IMR-90 (cell line): Measurements from ENCODE around the gene BRF1. TPM values are rescaled to one million over a fixed set of nuclear protein-coding genes. Genes with fewer than 3 reads are reported as not detected.

Source experiments
- ATAC-seq: fragments of 200-7000 bp; cut with Tn5 transposase; 2 replicates; pipeline ENCODE4 v1.9.1; 2020; ENCODE audit warnings: low read depth, mild to moderate bottlenecking, moderate library complexity
- BruUV-seq: library from RNA; stranded (reverse); fragments of 400-500 nt; replicated peaks from 2 replicates; lab custom pipeline; 2021; lab: Mats Ljungman, UMichigan
- CTCF ChIA-PET: fragments of 300-600 bp; formaldehyde crosslinking; extraction: SDS; loops from one replicate; lab custom pipeline; 2021; ENCODE audit warnings: antibody characterized with exemption; lab: Yijun Ruan, JAX
- POLR2A ChIA-PET: fragments of 300-600 bp; sonication (Branson Sonifier 250); formaldehyde crosslinking; loops from one replicate; lab custom pipeline; 2022; ENCODE audit warnings: antibody characterized with exemption; ENCODE audit not compliant: unreplicated experiment; lab: Charles Lee
- DNase-seq: peaks from one replicate; pipeline ENCODE4 v3.0.0; 2013
- H2AFZ ChIP-seq: replicated peaks from 2 replicates; pipeline ENCODE3; 2013; ENCODE audit warnings: low read length, mild to moderate bottlenecking; ENCODE audit not compliant: poor library complexity
- H2AK5ac ChIP-seq: 2 replicates; pipeline ENCODE4 v1.6.1; 2013; ENCODE audit warnings: low read depth, low read length, inconsistent platforms
- H2AK9ac ChIP-seq: replicated peaks from 2 replicates; pipeline ENCODE3; 2013; ENCODE audit warnings: mild to moderate bottlenecking, low read depth, low read length, moderate library complexity; ENCODE audit not compliant: poor library complexity
- H2BK120ac ChIP-seq: 2 replicates; pipeline ENCODE4 v1.6.1; 2013; ENCODE audit warnings: low read depth, low read length, inconsistent platforms
- H2BK15ac ChIP-seq: 3 replicates; pipeline ENCODE4 v1.6.1; 2013; ENCODE audit warnings: low read depth, low read length, inconsistent platforms
- H2BK20ac ChIP-seq: 2 replicates; pipeline ENCODE4 v1.6.1; 2013; ENCODE audit warnings: low read depth, mild to moderate bottlenecking, inconsistent platforms, low read length, moderate library complexity
- H2BK5ac ChIP-seq: 2 replicates; pipeline ENCODE4 v1.6.1; 2013; ENCODE audit warnings: mild to moderate bottlenecking, low read depth, low read length, inconsistent platforms; ENCODE audit not compliant: poor library complexity, severe bottlenecking
- H3K14ac ChIP-seq: replicated peaks from 2 replicates; pipeline ENCODE4 v1.6.1; 2013; ENCODE audit warnings: low read depth, low read length, inconsistent platforms
- H3K18ac ChIP-seq: 2 replicates; pipeline ENCODE4 v1.6.1; 2013; ENCODE audit warnings: low read depth, low read length, control low read depth
- H3K23ac ChIP-seq: 2 replicates; pipeline ENCODE4 v1.6.1; 2013; ENCODE audit warnings: low read depth, low read length, inconsistent platforms
- H3K27ac ChIP-seq: 2 replicates; pipeline ENCODE4 v1.5.1; 2013; ENCODE audit warnings: mild to moderate bottlenecking, control low read depth, low read length; ENCODE audit not compliant: insufficient read depth
- H3K27me3 ChIP-seq: 2 replicates; pipeline ENCODE4 v1.6.1; 2013; ENCODE audit warnings: low read length; ENCODE audit not compliant: control insufficient read depth, insufficient read depth
- H3K36me3 ChIP-seq: 2 replicates; pipeline ENCODE4 v1.6.1; 2013; ENCODE audit warnings: low read length, mixed read lengths; ENCODE audit not compliant: control insufficient read depth, insufficient read depth
- H3K4ac ChIP-seq: 2 replicates; pipeline ENCODE4 v1.6.1; 2013; ENCODE audit warnings: low read depth, low read length, inconsistent platforms
- H3K4me1 ChIP-seq: 2 replicates; pipeline ENCODE4 v1.6.1; 2013; ENCODE audit warnings: low read length, mixed read lengths; ENCODE audit not compliant: control insufficient read depth, insufficient read depth
- H3K4me2 ChIP-seq: 2 replicates; pipeline ENCODE4 v1.6.1; 2013; ENCODE audit warnings: low read depth, mild to moderate bottlenecking, control low read depth, low read length, moderate library complexity
- H3K4me3 ChIP-seq: 2 replicates; pipeline ENCODE4 v1.5.1; 2013; ENCODE audit warnings: low read depth, mild to moderate bottlenecking, control low read depth, low read length, moderate library complexity; ENCODE audit not compliant: insufficient read depth
- H3K56ac ChIP-seq: 2 replicates; pipeline ENCODE4 v1.6.1; 2013; ENCODE audit warnings: low read length, inconsistent platforms; ENCODE audit not compliant: insufficient read depth; ENCODE audit errors: extremely low read depth
- H3K79me1 ChIP-seq, 2 experiments: 2 replicates each; pipeline ENCODE4 v1.6.1; 2013; ENCODE audit warnings: low read length in 2 of 2, inconsistent platforms in 1 of 2, low read depth in 1 of 2
- H3K9ac ChIP-seq: 2 replicates; pipeline ENCODE4 v1.6.1; 2013; ENCODE audit warnings: low read depth, low read length, control low read depth
- H3K9me1 ChIP-seq: 2 replicates; pipeline ENCODE4 v1.6.1; 2013; ENCODE audit warnings: low read length, inconsistent platforms; ENCODE audit not compliant: insufficient read depth
- H3K9me3 ChIP-seq: 2 replicates; pipeline ENCODE4 v1.6.1; 2013; ENCODE audit warnings: low read length; ENCODE audit not compliant: control insufficient read depth, insufficient read depth
- H4K20me1 ChIP-seq: 2 replicates; pipeline ENCODE4 v1.6.1; 2013; ENCODE audit warnings: low read length, inconsistent platforms; ENCODE audit not compliant: insufficient read depth
- H4K5ac ChIP-seq: 2 replicates; pipeline ENCODE4 v1.6.1; 2013; ENCODE audit warnings: mild to moderate bottlenecking, low read depth, low read length, control low read depth
- H4K8ac ChIP-seq, 2 experiments: 2 replicates each; pipeline ENCODE4 v1.6.1; 2013; ENCODE audit warnings: low read depth in 2 of 2, low read length in 2 of 2, control low read depth in 1 of 2, inconsistent platforms in 1 of 2
- H4K91ac ChIP-seq: 2 replicates; pipeline ENCODE4 v1.6.1; 2013; ENCODE audit warnings: low read depth, low read length, inconsistent platforms; ENCODE audit not compliant: insufficient read depth
- BHLHE40 ChIP-seq: fragments of 150-350 bp; IDR thresholded peaks from 2 replicates; pipeline ENCODE4 v1.6.1; 2016; ENCODE audit warnings: mild to moderate bottlenecking, low read depth, low read length
- CEBPB ChIP-seq: IDR thresholded peaks from 2 replicates; pipeline ENCODE4 v1.6.1; 2012; ENCODE audit warnings: low read depth, low read length, improper control_type of control experiment
- FOS ChIP-seq: fragments of 150-350 bp; IDR thresholded peaks from 2 replicates; pipeline ENCODE4 v1.6.1; 2016; ENCODE audit warnings: low read depth, low read length
- MAFK ChIP-seq: IDR thresholded peaks from 2 replicates; pipeline ENCODE4 v1.6.1; 2012; ENCODE audit warnings: low read depth, low read length, improper control_type of control experiment
- MAZ ChIP-seq: IDR thresholded peaks from 2 replicates; pipeline ENCODE4 v1.6.1; 2012; ENCODE audit warnings: low read depth, mild to moderate bottlenecking, low read length, improper control_type of control experiment, moderate library complexity, borderline replicate concordance
- POLR2A ChIP-seq: IDR thresholded peaks from 2 replicates; pipeline ENCODE4 v1.6.1; 2012; ENCODE audit warnings: mild to moderate bottlenecking, low read depth, low read length
- RCOR1 ChIP-seq: IDR thresholded peaks from 2 replicates; pipeline ENCODE4 v1.6.1; 2012; ENCODE audit warnings: mild to moderate bottlenecking, low read length, improper control_type of control experiment; ENCODE audit not compliant: insufficient replicate concordance
- RFX5 ChIP-seq: IDR thresholded peaks from 2 replicates; pipeline ENCODE4 v1.8.0; 2012; ENCODE audit warnings: low read depth, mild to moderate bottlenecking, low read length, moderate library complexity
- SMC3 ChIP-seq: fragments of 150-350 bp; IDR thresholded peaks from 2 replicates; pipeline ENCODE4 v1.6.1; 2016; ENCODE audit warnings: low read depth, mild to moderate bottlenecking, antibody characterized with exemption, low read length, moderate library complexity
- WGBS, 2 experiments: methylation state at CpG; one replicate each; pipeline versions ENCODE4 v1.1.5 to v1.1.7; 2013; ENCODE audit warnings: missing lambda C conversion rate in 2 of 2; ENCODE audit not compliant: insufficient read length in 1 of 2; ENCODE audit errors: extremely low coverage in 2 of 2; 5-methylcytosine and 5-hydroxymethylcytosine counted together
- dilution Hi-C: fragments of 300-500 bp; cut with HindIII; formaldehyde crosslinking; loops from one replicate; pipeline ENCODE4 v1.14.3; 2018; ENCODE audit warnings: low sequenced_read_pairs; ENCODE audit not compliant: unreplicated experiment
- in situ Hi-C: fragments of 300-500 bp; cut with MboI; formaldehyde crosslinking; loops from 3 replicates; pipeline ENCODE4 v1.14.3; 2019; ENCODE audit warnings: low sequenced_read_pairs, inconsistent platforms, mixed read lengths
- intact Hi-C: fragments of 100-400 bp; cut with micrococcal nuclease; formaldehyde crosslinking; loops from 2 replicates; pipeline ENCODE4 v1.10.0; 2022
- polyA plus RNA-seq, 3 experiments: library from polyadenylated mRNA; depleted of rRNA; stranded (reverse); fragments of >200 nt; gene quantifications; 2 replicates each; pipeline ENCODE4 v1.2.3, GENCODE V29; 2012; ENCODE audit warnings: low replicate concordance in 1 of 3
- total RNA-seq: library from RNA; depleted of rRNA; stranded (reverse); fragments of >200 nt; gene quantifications from 2 replicates; pipeline ENCODE4 v1.2.3, GENCODE V29; 2012
- TF ChIP-seq, protein P1 (sequence below): conservative IDR thresholded peaks from 2 replicates; pipeline ENCODE4 v1.5.1; 2012; ENCODE audit warnings: mild to moderate bottlenecking, low read depth, low read length, improper control_type of control experiment

The BRF1 gene
- total and polyA plus RNA-seq, 2 of the 4 experiments (the other 2 are of a cell fraction), result 12.4 to 16.7 TPM

DNA sequence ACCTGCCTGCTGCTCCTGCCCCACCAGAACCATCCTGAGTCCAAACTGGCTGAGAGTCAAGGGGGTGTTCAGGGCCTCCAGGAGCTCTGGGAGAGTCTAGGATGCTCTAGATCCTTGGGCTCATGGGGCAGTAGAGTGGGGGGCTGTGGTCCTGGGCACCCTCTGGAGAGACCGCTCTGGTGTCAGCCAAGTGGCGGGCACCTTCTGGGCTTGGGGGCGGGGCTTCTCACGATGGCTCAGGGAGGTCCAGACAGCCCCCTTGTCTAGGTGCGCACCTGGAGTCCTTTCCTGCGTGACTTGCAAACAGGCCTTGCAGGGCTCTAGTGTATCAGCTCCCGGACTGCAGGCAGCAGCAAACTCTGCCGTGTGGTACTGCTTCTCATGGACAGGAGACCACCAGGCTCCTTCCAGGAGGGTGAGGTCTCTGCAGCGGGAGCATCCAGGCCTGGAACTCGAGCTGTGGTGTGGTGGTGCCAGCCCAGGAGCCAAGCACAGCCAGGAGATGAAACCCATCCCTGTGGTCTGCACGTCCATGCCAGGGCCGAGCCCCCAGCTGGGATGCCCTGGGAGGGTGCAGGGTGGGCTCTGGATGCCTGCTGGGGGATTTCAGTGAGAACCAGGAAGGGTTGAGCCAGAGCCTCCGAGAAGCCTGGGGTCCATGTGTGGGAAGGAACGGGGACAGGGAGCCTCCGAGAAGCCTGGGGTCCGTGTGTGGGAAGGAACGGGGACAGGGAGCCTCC, 28.8 kb upstream of the BRF1 start (continued):
- TF ChIP-seq CEBPB, result no peak

DNA sequence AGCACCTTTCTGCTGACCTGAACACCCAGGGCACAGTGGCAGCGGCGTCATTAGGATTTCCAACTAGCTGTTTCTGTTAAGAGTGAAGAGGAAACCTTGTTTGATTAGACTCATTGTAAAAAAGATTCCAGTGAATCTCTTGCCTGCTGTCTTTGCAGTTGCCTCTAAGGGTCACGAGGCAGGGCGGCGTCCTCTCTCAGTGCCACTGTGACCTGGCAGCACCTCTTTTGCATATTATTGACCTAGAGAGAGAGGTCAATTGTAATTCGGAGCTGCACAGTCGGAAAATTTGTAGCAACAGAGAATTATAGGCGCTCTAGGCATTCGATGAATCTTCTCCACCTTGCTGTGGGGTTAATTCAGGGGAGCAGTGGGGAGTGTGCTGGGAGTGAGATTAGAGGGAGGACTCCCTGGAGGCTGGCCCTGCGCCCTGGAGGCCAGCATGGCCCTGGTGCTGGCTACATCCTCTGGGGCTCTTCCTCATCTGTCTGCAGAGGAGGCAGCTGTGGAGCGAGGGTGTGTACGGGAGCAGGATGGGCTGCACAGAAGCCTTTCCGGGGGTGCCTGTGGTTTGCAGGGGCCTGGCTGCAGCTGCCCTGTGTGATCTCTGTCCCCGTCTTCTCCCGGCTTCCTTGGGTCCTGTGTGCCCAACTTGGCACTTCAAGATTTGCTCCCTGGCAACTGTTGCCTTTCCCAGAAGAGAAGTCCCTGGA, 28.0 kb upstream of the BRF1 start:
- H3K27ac ChIP-seq, result no peak overlapping the region
- no peak overlapping the region for H3K56ac ChIP-seq
- no peak overlapping the region for H4K5ac ChIP-seq
- H2BK15ac ChIP-seq, result no peak overlapping the region
- H3K4me1 ChIP-seq, result peaks cover 5% of the 10 kb centered on the region; the same call in 1 of the 2 replicates
- no peaks in the 10 kb centered on the region for H3K27me3 ChIP-seq
- no TSS peak for BruUV-seq
- no peak overlapping the region for H2BK120ac ChIP-seq
- no peak overlapping the region for H2AK9ac ChIP-seq
- no peaks in the 10 kb centered on the region; the same call in 1 of the 2 replicates for H3K36me3 ChIP-seq
- no peak overlapping the region for H3K4me2 ChIP-seq
- H3K4ac ChIP-seq, result no peak overlapping the region
- TF ChIP-seq MAZ (no peak), RFX5 (no peak), FOS (no peak), BHLHE40 (no peak), SMC3 (no peak), POLR2A (no peak), RCOR1 (no peak), MAFK (no peak), CEBPB (no peak)
- TF ChIP-seq, protein P1, sequence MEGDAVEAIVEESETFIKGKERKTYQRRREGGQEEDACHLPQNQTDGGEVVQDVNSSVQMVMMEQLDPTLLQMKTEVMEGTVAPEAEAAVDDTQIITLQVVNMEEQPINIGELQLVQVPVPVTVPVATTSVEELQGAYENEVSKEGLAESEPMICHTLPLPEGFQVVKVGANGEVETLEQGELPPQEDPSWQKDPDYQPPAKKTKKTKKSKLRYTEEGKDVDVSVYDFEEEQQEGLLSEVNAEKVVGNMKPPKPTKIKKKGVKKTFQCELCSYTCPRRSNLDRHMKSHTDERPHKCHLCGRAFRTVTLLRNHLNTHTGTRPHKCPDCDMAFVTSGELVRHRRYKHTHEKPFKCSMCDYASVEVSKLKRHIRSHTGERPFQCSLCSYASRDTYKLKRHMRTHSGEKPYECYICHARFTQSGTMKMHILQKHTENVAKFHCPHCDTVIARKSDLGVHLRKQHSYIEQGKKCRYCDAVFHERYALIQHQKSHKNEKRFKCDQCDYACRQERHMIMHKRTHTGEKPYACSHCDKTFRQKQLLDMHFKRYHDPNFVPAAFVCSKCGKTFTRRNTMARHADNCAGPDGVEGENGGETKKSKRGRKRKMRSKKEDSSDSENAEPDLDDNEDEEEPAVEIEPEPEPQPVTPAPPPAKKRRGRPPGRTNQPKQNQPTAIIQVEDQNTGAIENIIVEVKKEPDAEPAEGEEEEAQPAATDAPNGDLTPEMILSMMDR, result no peak
- in situ Hi-C loops, result no loop called here
- H2AFZ ChIP-seq, result no peak overlapping the region
- ATAC-seq (no peak), DNase-seq (no peak)
- H4K20me1 ChIP-seq, result peaks cover 65% of the 10 kb centered on the region
- no peak overlapping the region for H3K23ac ChIP-seq
- 92% methylated on average over 4 of the region's 15 CpGs; no CpG with 5 or more reads in 1 of the 2 experiments for WGBS, 2 experiments
- H3K4me3 ChIP-seq, result no peak overlapping the region
- H3K9ac ChIP-seq, result no peak overlapping the region
- H2BK5ac ChIP-seq, result no peak overlapping the region
- intact Hi-C loops, result no loop called here
- peaks cover 7% of the 10 kb centered on the region; the same call in 1 of the 2 replicates for H3K9me1 ChIP-seq
- peaks cover 9 to 70% of the 10 kb centered on the region in 2 experiments for H3K79me1 ChIP-seq
- no peak overlapping the region for H2BK20ac ChIP-seq
- no peak overlapping the region for H2AK5ac ChIP-seq
- no peak overlapping the region for H3K18ac ChIP-seq
- dilution Hi-C loops, result no loop called here
- ChIA-PET CTCF (no interaction called here), POLR2A (no interaction called here)
- H4K8ac ChIP-seq, result no peak overlapping the region
- H4K91ac ChIP-seq, result no peak overlapping the region
- no peak overlapping the region for H3K14ac ChIP-seq
- no peaks in the 10 kb centered on the region; the same call in 1 of the 2 replicates for H3K9me3 ChIP-seq
